Kidney (tissue), 14 donors: ENCODE results near the gene RUFY3. TPM values are rescaled to one million over a fixed set of nuclear protein-coding genes. Genes with fewer than 3 reads are reported as not detected.
A peak's percentile ranks its signal among the peaks of the same experiment; 100 is the strongest.

Source experiments
- DNase-seq, 5 donors: peaks; one replicate each; pipeline ENCODE4 v3.0.0-alpha.2; 2013 to 2020
- FAIRE-seq: peaks from 2 replicates; lab custom pipeline; 2012; peaks lifted over from hg19 to GRCh38; lab: Jason Lieb, UNC
- H3K27ac ChIP-seq, 2 donors: one replicate each; pipeline ENCODE4 v1.7.0; 2013; ENCODE audit warnings: low read depth in 2 of 2, low read length in 2 of 2, inconsistent platforms in 1 of 2
- H3K27me3 ChIP-seq: one replicate; pipeline ENCODE4 v1.7.1; 2013; ENCODE audit warnings: low read length, inconsistent platforms; ENCODE audit not compliant: control insufficient read depth, insufficient read depth
- H3K36me3 ChIP-seq, 3 donors: one replicate each; pipeline versions ENCODE4 v1.7.0 to v1.7.1; 2013; ENCODE audit warnings: low read length in 3 of 3, control low read depth in 1 of 3, inconsistent platforms in 1 of 3; ENCODE audit not compliant: insufficient read depth in 3 of 3, control insufficient read depth in 2 of 3
- H3K4me1 ChIP-seq, 3 donors: one replicate each; pipeline versions ENCODE4 v1.7.0 to v1.7.1; 2013; ENCODE audit warnings: low read length in 3 of 3, inconsistent platforms in 1 of 3, low read depth in 1 of 3; ENCODE audit not compliant: control insufficient read depth in 2 of 3, insufficient read depth in 2 of 3
- H3K4me3 ChIP-seq, 3 donors: one replicate each; pipeline versions ENCODE4 v1.7.0 to v1.8.1; 2013; ENCODE audit warnings: low read length in 3 of 3, control low read depth in 1 of 3, inconsistent platforms in 1 of 3
- H3K9ac ChIP-seq, 3 donors: one replicate each; pipeline versions ENCODE4 v1.7.0 to v1.7.1; 2013; ENCODE audit warnings: low read length in 3 of 3, control low read depth in 1 of 3, inconsistent platforms in 1 of 3
- H3K9me3 ChIP-seq, 3 donors: one replicate each; pipeline versions ENCODE4 v1.7.0 to v1.7.1; 2013; ENCODE audit warnings: low read length in 3 of 3, control low read depth in 1 of 3, inconsistent platforms in 1 of 3; ENCODE audit not compliant: control insufficient read depth in 2 of 3, insufficient read depth in 1 of 3
- CTCF ChIP-seq: IDR thresholded peaks from 3 replicates; pipeline ENCODE4 v1.5.1; 2012; ENCODE audit warnings: mild to moderate bottlenecking, moderate library complexity, borderline replicate concordance; ENCODE audit not compliant: insufficient read depth; ENCODE audit errors: extremely low read depth
- intact Hi-C: fragments of 100-400 bp; cut with DNase I; formaldehyde crosslinking; loops from one replicate; pipeline ENCODE4 v1.11.1; 2022
- polyA plus RNA-seq: library from polyadenylated mRNA; stranded (reverse); fragments of 350-450 nt; fragmentation: Illumina TruSeq; extraction: RNeasy Lipid Tissue Mini Kit (QIAGEN cat#74804); gene quantifications from one replicate; pipeline ENCODE4 v1.2.3, GENCODE V29; 2014; ENCODE audit warnings: low read depth, low replicate concordance; ENCODE audit not compliant: insufficient read depth
- total RNA-seq: library from RNA; stranded (reverse); fragmentation: NEBNext Ultra II Directional; extraction: Animal tissue kit (Norgen Biotek cat#: 25700); gene quantifications from one replicate; pipeline ENCODE4 v1.2.1, GENCODE V29; 2021
- donor health status: control.
- donor health status: control.
- donor health status: control.
- donor health status: control.
- donor health status: control.
- donor health status: DM: yes; HTN: yes; CAD: no.
- donor health status: Normal renal cell carcinoma (clear cell type).

RUFY3 gene
- total and polyA plus RNA-seq, 2 donors from 2014 or later = 40.6 to 72.5 TPM

DNA sequence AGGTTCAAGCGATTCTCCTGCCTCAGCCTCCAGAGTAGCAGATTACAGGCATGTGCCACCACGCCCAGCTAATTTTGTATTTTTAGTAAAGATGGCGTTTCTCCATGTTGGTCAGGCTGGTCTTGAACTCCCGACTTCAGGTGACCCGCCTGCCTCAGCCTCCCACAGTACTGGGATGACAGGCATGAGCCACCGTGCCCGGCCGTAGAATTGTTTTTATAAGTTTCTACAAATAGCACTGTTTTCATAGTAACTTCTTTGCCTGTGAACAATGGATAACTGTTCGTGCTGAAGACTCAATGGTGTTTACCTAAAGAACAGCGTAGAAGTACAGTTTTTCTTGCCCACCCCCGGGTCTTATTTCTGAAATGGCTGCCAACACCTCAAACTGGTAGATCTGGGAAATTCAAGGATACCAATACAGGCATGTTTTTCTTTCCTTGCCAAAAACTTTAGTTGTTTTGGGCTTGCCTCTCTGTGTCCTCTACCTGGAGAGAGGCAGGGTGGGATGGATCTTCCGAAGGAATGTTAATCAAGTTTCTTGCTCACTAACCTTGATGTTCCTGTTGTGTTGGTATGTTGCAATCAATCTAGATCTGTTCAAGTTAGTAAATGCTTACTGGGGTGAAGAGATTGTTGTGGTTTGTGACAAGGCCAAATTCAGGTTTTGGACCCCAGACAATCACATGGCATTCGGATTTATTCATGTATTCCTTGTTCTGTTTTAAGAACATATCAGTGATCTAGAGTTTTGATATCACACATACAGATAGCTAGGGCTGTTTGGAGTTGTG is 2.8 kb upstream of the RUFY3 start:
- no peak for FAIRE-seq
- intact Hi-C loops = no loop called here
- Histone ChIP-seq H3K4me3 (no peak overlapping the region), H3K27ac (peak overlapping the region in 1 of 2 donors; percentile 54), H3K27me3 (no peaks in the 10 kb centered on the region), H3K36me3 (no peaks in the 10 kb centered on the region), H3K9ac (no peak overlapping the region), H3K4me1 (peaks cover 0 to 10% (median 4%) of the 10 kb centered on the region in 3 donors), H3K9me3 (no peaks in the 10 kb centered on the region)
- no peak for TF ChIP-seq CTCF
- DNase-seq = no peak

- peak overlapping the region in 1 of 2 donors; percentile 17 for H3K27ac ChIP-seq
- H3K27me3 ChIP-seq = no peaks in the 10 kb centered on the region
- DNase-seq (peak in 1 of 5 donors; percentile 50), FAIRE-seq (no peak)
- no peak for TF ChIP-seq CTCF
- H3K9me3 ChIP-seq = no peaks in the 10 kb centered on the region
- H3K4me3 ChIP-seq = peak overlapping the region; percentile 45 to 55 (median 50)
- peaks cover 0 to 8% (median 4%) of the 10 kb centered on the region in 3 donors for H3K4me1 ChIP-seq
- no peak overlapping the region for H3K9ac ChIP-seq
- intact Hi-C loops = no loop called here
- no peaks in the 10 kb centered on the region for H3K36me3 ChIP-seq
These were observed 531 bp downstream of the RUFY3 start for GRCh38 chr4:70722199-70722791.

DNA sequence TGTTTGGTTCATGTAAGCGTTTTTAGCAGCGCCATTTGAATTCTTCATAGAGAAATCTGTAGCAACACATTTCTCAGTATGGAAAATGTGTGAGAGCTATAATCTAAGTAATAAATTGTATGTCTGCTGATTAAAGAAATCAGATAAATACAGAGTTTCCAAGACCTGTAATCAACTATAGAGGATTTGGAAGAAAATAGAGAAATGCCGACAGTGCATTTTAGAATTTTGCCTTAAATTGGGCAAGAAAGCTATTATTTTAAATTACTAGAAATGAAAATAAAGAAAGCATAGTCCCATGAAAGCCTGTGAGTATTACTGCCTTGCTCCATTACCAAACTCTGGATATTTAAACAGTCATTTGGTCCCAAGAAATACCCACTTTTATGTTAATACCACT is 2.7 kb downstream of the RUFY3 start:
- Histone ChIP-seq H3K36me3 (peaks cover 0 to 2% (median 0%) of the 10 kb centered on the region in 3 donors), H3K27ac (no peak overlapping the region), H3K4me1 (peaks cover 0 to 8% (median 0%) of the 10 kb centered on the region in 3 donors), H3K4me3 (no peak overlapping the region), H3K9me3 (no peaks in the 10 kb centered on the region), H3K27me3 (no peaks in the 10 kb centered on the region), H3K9ac (no peak overlapping the region)
- no peak for TF ChIP-seq CTCF
- DNase-seq = no peak
- no peak for FAIRE-seq
- intact Hi-C loops = no loop called here
